Activated naive CD4-positive, alpha-beta T cell treated with anti-CD3 and anti-CD28 coated beads for 36 hours (primary cell): ENCODE data around the gene C20orf144. TPM values are rescaled to one million over a fixed set of nuclear protein-coding genes. Genes with fewer than 3 reads are reported as not detected.
A peak's percentile ranks its signal among the peaks of the same experiment; 100 is the strongest.

Experiments used
- CTCF ChIA-PET: fragments of 350-600 bp; sonication (Branson Sonifier 250); formaldehyde crosslinking; loops from one replicate; lab custom pipeline; 2021; ENCODE audit warnings: antibody characterized with exemption; lab: Charles Lee
- DNase-seq: peaks from one replicate; pipeline ENCODE4 v3.0.0-alpha.2; 2020
- H3K27ac Mint-ChIP-seq: one replicate; pipeline ENCODE4 v1.8.0; 2021; ENCODE audit warnings: mild to moderate bottlenecking, mixed read lengths
- H3K27me3 Mint-ChIP-seq: one replicate; pipeline ENCODE4 v1.8.0; 2021; ENCODE audit warnings: low read depth, mixed read lengths
- H3K36me3 Mint-ChIP-seq: one replicate; pipeline ENCODE4 v1.8.0; 2021; ENCODE audit warnings: low read depth, mixed read lengths
- H3K4me1 Mint-ChIP-seq: one replicate; pipeline ENCODE4 v1.8.0; 2021; ENCODE audit warnings: low read depth, mixed read lengths
- H3K4me3 Mint-ChIP-seq: one replicate; pipeline ENCODE4 v1.8.0; 2021; ENCODE audit warnings: mild to moderate bottlenecking, moderate library complexity, mixed read lengths
- H3K9me3 Mint-ChIP-seq: one replicate; pipeline ENCODE4 v1.8.0; 2021; ENCODE audit warnings: mixed read lengths
- intact Hi-C: fragments of 100-400 bp; cut with micrococcal nuclease; formaldehyde crosslinking; loops from one replicate; pipeline ENCODE4 v1.15.1; 2023
- total RNA-seq, 2 experiments: library from RNA; stranded (reverse); gene quantifications; one replicate each; pipeline ENCODE4 v1.2.3, GENCODE V29; 2021

C20orf144 gene
- total RNA-seq, 2 experiments from 2014 or later = 0.15 to 0.38 TPM

DNA sequence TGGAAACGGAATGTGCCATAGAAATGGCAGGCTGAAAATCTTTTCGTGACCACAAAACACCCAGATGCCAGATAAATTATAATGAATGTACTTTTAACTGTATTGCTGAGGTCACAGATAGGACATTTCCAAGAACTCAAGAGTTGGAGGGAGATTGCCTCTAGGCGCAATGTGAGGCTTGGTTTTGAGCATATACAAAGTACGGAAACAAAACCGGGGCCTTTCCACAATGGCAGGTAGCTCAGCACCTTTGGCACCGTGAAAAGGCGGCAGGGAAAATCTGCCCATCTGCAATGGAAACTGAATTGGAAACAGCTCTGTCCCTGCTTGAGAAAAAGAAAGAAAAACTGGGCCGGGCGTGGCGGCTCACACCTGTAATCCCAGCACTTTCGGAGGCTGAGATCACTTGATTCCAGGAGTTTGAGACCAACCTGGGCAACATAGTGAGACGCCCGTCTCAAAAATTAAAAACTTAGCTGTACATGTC, 10.5 kb upstream of the C20orf144 start:
- Mint-ChIP-seq H3K4me1 (peaks cover 36% of the 10 kb centered on the region), H3K4me3 (no peak overlapping the region), H3K36me3 (no peaks in the 10 kb centered on the region), H3K27ac (no peak overlapping the region), H3K9me3 (no peaks in the 10 kb centered on the region), H3K27me3 (no peaks in the 10 kb centered on the region)
- no peak for DNase-seq
- intact Hi-C loops = loop anchor here (1.0 kb wide), 2 partner anchors 12 to 96 kb away; no protein-coding TSS in a partner anchor
- CTCF ChIA-PET = interaction anchor here (0.6 to 1.5 kb wide), 3 partner anchors 16 to 194 kb away, joined by 3 to 5 read pairs (median 3); no protein-coding TSS in a partner anchor

DNA sequence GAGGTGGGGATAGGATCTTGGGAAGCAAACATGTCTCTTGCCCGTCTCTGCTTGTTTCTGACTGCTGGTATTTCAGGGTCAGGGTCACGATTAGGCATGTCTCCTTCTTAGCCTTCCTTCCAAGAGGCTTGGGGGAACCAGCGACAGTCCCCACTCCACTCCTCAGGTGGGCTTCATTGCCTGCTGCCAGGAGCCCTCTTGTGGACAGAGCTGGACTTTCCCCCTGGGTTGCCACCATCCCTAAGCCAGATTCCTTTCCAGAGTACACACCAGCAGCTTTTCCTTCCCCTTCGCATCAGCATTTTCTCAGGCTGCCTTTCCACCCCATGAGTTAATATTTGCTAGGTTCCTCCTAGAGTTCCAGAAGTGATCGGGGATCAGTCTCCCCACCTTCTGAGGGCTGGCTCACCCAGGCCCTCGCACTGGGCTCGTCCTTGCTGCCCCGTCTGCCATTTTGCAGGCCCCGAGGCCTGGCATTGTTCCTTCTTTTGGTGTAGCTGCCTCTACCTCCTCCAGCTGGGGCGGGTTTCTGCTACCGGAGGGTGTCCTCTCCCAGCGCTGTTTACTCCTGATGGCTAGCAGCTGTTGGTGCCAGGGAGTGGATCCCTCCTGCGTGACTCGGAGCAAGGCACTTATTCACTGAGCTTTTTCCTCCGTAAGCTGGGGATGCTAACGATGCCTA, 8.8 kb upstream of the C20orf144 start:
- intact Hi-C loops = loop anchor here (1.0 kb wide), 1 partner anchor 196 kb away; no protein-coding TSS in a partner anchor
- peak; percentile 65 for DNase-seq
- H3K4me1 Mint-ChIP-seq = peaks cover 36% of the 10 kb centered on the region

DNA sequence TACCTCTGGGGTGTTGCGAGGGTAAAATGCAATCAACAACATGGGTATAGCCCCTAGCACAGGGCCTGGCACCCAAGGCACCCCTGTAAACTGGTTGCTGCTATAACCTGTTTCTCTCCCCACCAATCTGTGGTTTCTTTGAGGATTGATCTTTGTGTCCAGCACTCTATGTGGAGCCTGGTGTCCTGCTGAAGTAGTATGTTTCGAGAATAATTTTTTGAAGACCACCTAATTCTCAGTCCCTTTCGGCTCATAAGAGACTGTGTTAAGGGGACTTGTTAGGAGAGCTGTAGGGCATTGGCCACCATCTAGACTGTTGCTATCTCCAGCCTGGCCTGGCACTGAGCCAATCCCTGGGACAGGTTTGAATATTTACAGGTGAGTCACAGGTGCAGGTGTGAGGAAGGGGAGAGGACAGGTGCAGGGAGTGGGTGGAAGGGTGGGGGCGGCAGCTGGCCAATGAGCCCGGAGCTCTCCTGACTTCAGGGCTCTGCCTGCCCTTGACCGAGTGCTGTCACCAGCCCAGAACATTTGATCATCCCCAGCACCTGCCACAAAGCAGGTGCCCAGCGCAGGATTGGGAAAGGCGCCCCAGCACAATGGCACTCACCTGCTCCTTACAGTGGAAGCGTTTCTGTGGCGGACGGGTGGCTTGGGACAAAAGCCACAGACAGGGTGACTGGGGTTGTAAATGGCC, 8.1 kb upstream of the C20orf144 start:
- H3K9me3 Mint-ChIP-seq = no peaks in the 10 kb centered on the region
- CTCF ChIA-PET = interaction anchor here (1.1 to 2.1 kb wide), 4 partner anchors 10 to 197 kb away, joined by 4 to 15 read pairs (median 11); partner anchors contain the start of gene ACTL10
- no peak overlapping the region for H3K27ac Mint-ChIP-seq
- DNase-seq = no peak
- intact Hi-C loops = loop anchor here (1.0 kb wide), 1 partner anchor 197 kb away; no protein-coding TSS in a partner anchor
- H3K4me3 Mint-ChIP-seq = no peak overlapping the region
- H3K36me3 Mint-ChIP-seq = no peaks in the 10 kb centered on the region
- no peaks in the 10 kb centered on the region for H3K27me3 Mint-ChIP-seq
- peaks cover 36% of the 10 kb centered on the region for H3K4me1 Mint-ChIP-seq

More for the DNA sequence above, 8.8 kb upstream of the C20orf144 start:
- Mint-ChIP-seq H3K9me3 (no peaks in the 10 kb centered on the region), H3K4me3 (no peak overlapping the region), H3K27me3 (no peaks in the 10 kb centered on the region), H3K27ac (peak overlapping the region; percentile 87), H3K36me3 (no peaks in the 10 kb centered on the region)
- CTCF ChIA-PET = interaction anchor here (1.1 to 2.1 kb wide), 4 partner anchors 10 to 196 kb away, joined by 4 to 15 read pairs (median 11); partner anchors contain the start of gene ACTL10

DNA sequence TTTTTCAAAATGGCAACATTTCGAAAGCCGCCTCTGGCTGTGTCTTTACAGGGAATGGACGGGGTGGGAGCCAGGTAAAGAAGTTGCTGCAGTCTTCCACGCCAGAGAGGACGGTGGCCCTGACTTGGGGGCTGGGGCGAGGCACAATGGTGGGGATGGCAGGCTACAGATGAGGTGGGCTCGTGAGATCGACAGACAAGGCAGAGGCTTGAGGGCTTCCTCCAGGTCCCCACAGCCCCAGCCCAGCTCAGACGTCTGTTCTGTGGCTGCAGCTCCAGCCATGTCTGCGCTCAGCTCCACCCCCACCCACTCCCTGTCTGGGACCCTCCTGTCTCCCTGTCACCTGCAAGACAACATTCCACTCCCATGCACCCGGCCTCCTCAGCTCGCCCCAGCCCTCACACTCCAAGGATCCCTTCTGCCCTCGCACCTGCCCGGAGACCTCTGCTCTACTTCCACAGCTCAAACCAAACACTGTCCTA, 7.4 kb upstream of the C20orf144 start:
- Mint-ChIP-seq H3K36me3 (no peaks in the 10 kb centered on the region), H3K9me3 (no peaks in the 10 kb centered on the region), H3K27me3 (no peaks in the 10 kb centered on the region), H3K4me1 (peaks cover 31% of the 10 kb centered on the region), H3K27ac (no peak overlapping the region), H3K4me3 (no peak overlapping the region)
- CTCF ChIA-PET = interaction anchor here (0.6 to 2.1 kb wide), 3 partner anchors 12 to 202 kb away, joined by 3 to 15 read pairs (median 9); partner anchors contain the start of gene ACTL10
- intact Hi-C loops = no loop called here
- no peak for DNase-seq

DNA sequence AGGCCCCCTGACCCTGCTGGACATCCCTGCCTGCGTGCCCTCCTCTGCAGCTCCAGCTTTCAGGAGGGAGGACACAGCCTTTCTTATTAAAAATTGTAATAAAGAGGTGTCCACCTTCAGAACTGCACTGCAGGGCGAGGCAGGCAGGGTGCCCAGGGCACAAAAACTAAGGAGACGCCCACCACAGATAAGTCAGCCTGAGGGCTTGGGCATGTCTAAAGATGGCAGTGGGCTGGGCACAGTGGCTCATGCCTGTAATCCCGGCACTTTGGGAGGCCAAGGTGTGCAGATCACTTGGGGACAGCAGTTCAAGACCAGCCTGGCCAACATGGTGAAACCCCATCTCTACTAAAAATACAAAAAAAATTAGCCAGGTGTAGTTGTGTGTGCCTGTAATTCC, 7.0 kb upstream of the C20orf144 start:
- no peaks in the 10 kb centered on the region for H3K9me3 Mint-ChIP-seq

DNA sequence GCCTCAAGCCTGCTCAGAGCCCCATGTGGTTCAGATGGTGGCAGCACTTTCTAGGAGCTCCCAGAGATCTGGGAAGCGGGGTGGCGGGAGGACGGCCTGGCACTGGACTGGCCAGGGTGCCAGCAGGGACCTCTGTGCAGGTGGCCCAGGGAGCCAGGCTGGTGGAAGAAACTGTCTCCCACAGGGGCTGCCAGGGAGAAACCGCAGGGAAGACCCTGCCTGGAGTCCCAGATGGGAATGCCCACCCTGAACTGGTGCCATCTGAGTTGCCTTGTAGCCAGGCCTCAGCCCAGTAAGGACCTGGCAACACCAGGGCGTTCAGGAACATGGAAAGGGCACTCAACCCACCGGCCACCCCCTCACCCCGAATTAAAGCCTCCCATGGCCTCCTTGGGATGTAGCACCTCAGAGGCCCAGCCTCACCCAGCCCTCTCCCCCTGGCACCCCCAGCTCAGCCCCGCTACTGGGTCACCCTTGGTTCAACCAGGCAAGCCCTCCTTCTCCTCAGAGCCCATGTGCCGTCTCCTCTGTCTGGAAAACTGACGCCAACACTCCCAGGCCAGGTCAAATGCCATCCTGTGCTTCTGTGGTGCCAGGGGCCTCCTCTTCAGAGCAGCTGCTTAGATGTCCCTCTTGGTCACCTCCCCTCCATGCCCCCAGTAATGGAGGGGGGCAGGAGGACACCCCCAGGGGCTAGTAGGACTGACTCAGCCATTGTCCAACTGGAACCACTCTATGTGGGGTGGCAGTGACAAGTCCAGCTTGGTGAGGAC, 5.9 kb upstream of the C20orf144 start:
- intact Hi-C loops = no loop called here
- CTCF ChIA-PET = interaction anchor here (0.6 kb wide), 1 partner anchor 170 kb away, joined by 4 read pairs; no protein-coding TSS in a partner anchor
- Mint-ChIP-seq H3K9me3 (no peaks in the 10 kb centered on the region), H3K27me3 (no peaks in the 10 kb centered on the region), H3K36me3 (no peaks in the 10 kb centered on the region), H3K4me1 (peaks cover 29% of the 10 kb centered on the region), H3K27ac (no peak overlapping the region), H3K4me3 (no peak overlapping the region)
- DNase-seq = no peak

More for the DNA sequence above, 7.0 kb upstream of the C20orf144 start:
- H3K27me3 Mint-ChIP-seq = no peaks in the 10 kb centered on the region
- intact Hi-C loops = no loop called here
- H3K4me1 Mint-ChIP-seq = peaks cover 29% of the 10 kb centered on the region
- H3K36me3 Mint-ChIP-seq = no peaks in the 10 kb centered on the region
- no peak for DNase-seq
- CTCF ChIA-PET = interaction anchor here (0.6 kb wide), 2 partner anchors 169 to 202 kb away, joined by 3 to 4 read pairs; no protein-coding TSS in a partner anchor
- no peak overlapping the region for H3K4me3 Mint-ChIP-seq
- no peak overlapping the region for H3K27ac Mint-ChIP-seq

DNA sequence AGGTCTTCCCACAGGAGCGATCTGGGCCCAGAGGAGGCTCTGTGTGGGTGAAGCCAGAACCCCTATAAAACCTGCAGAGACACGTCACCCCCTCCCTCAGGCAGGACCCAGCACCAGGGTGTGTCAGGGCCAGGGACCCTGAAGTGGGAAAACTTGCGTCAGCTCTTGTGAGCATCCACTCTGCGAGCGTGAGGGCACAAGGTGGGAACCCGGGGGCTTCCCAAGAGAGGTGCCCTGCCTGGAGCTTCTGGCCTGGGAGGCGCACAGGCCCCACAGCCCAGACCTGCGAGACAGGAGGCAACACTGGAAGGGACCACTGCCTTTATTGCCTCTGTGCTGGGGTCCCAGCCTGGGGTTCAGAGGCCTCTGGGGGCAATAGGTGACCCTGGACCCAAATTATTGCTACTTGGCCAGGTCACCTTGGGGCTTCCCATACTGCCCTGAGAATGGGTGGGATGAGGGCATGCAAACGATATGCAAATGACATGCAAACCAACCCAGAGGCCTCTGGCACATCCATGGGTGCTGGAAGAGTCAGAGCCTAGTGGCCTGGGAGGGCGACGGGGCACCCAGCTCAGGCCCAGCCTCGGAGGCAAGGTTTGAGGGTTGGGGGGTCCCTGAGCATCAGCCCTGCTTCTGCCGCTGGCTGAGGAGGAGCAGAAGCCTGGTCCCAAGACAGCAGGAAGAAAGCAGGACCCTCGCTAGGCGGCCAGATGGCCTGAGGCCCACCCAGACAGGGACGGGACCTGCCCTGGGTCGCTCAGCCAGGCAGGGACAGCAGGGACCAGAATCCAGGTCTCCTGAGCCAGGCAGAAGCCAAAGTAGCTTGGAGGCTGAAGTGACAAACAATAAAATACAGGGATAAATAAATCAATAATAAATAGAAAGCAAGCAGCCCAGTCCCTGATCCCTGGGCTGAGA, 5.1 kb upstream of the C20orf144 start:
- Mint-ChIP-seq H3K27me3 (no peaks in the 10 kb centered on the region), H3K4me1 (peaks cover 21% of the 10 kb centered on the region), H3K9me3 (no peaks in the 10 kb centered on the region), H3K27ac (no peak overlapping the region), H3K4me3 (no peak overlapping the region), H3K36me3 (no peaks in the 10 kb centered on the region)
- no peak for DNase-seq
- CTCF ChIA-PET = no interaction called here
- intact Hi-C loops = no loop called here

DNA sequence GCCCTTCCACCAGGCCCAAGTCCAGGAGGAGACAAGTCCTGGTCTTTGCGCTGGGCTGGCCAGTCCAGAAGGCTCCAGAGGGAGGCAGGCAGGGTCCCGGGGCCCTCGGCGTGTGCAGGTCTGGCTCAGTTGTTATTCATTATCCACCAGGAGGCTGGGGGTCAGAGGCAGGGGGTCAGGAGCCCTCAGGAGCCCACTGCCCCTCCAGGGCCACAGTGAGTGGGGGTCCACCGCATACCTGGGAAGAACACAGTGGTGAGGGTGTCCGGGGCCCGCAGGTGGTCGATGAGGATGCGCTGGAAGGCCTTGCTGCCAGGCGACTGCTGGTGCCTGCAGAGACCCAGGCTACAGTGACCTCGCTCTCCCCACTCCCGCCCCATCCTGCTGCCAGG, 4.4 kb upstream of the C20orf144 start:
- no peaks in the 10 kb centered on the region for H3K27me3 Mint-ChIP-seq
- peaks cover 16% of the 10 kb centered on the region for H3K4me1 Mint-ChIP-seq
- no peaks in the 10 kb centered on the region for H3K9me3 Mint-ChIP-seq
- no peak overlapping the region for H3K4me3 Mint-ChIP-seq
- intact Hi-C loops = no loop called here
- H3K36me3 Mint-ChIP-seq = no peaks in the 10 kb centered on the region
- DNase-seq = no peak
- CTCF ChIA-PET = no interaction called here
- H3K27ac Mint-ChIP-seq = no peak overlapping the region

DNA sequence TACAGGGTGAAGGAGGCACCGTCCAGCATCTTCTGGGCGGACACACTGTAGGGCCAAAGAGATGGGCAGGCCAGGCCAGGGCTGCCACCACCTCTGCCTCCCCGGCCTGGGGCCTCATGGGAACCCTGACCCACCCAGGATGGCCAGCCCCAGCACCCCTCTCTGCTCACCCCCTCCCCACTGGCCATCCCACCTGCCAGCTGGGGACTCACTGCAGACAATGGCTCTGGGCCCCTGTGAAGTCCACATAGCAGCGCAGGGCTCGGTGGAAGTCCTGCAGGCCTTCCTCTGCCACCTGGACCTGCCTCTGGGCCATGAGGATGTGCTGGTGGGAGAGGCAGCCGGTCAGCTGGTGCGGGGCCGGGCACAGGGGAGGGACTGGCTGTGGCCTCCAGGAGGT, 3.6 kb upstream of the C20orf144 start:
- H3K27ac Mint-ChIP-seq = no peak overlapping the region
- no peaks in the 10 kb centered on the region for H3K36me3 Mint-ChIP-seq
- CTCF ChIA-PET = no interaction called here
- H3K9me3 Mint-ChIP-seq = no peaks in the 10 kb centered on the region
- no peaks in the 10 kb centered on the region for H3K27me3 Mint-ChIP-seq
- H3K4me1 Mint-ChIP-seq = peaks cover 10% of the 10 kb centered on the region
- DNase-seq = no peak
- no peak overlapping the region for H3K4me3 Mint-ChIP-seq
- intact Hi-C loops = no loop called here

DNA sequence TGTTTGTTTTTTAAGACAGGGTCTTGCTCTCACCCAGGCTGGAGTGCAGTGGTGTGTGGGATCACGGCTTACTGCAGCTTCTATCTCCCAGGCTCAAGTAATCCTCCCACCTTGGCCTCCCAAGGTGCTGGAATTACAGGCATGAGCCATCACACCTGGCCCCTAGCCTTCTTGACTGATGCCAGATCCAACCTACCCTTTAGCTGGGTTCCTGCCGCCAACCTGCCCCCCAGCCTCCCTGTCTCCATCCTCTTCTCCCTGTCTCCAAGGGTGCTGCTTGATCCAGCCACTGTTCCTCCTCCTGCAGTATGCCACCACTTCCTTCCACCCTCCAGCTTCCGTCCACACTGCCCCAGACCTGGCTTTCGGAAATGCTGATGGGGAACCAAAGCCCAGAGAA, 3.2 kb upstream of the C20orf144 start:
- DNase-seq = no peak
- CTCF ChIA-PET = no interaction called here
- Mint-ChIP-seq H3K36me3 (no peaks in the 10 kb centered on the region), H3K9me3 (no peaks in the 10 kb centered on the region), H3K27me3 (no peaks in the 10 kb centered on the region), H3K4me3 (no peak overlapping the region), H3K27ac (no peak overlapping the region), H3K4me1 (peaks cover 8% of the 10 kb centered on the region)
- intact Hi-C loops = no loop called here
